NB4 (cell line): Measurements from ENCODE around the gene DNAJC13.

Source experiments
- DNase-seq: peaks from one replicate; pipeline ENCODE4 v3.0.0; 2010; ENCODE audit warnings: low read depth
- H3K4me3 ChIP-seq: one replicate; pipeline ENCODE4 v1.5.1; 2011; ENCODE audit warnings: mild to moderate bottlenecking, low read depth, low read length, moderate library complexity
- CTCF ChIP-seq: IDR thresholded peaks from one replicate; pipeline ENCODE4 v1.5.1; 2012; ENCODE audit warnings: low read depth, low read length
- MYC ChIP-seq: IDR thresholded peaks from 2 replicates; pipeline ENCODE4 v1.6.1; 2011; ENCODE audit warnings: low read depth, low read length
- POLR2A ChIP-seq: IDR thresholded peaks from 2 replicates; pipeline ENCODE4 v1.6.1; 2011; ENCODE audit warnings: mild to moderate bottlenecking; ENCODE audit not compliant: insufficient read length; ENCODE audit errors: extremely low read depth
- TF ChIP-seq, protein P1 (sequence below): IDR thresholded peaks from 2 replicates; pipeline ENCODE4 v1.6.1; 2011; ENCODE audit warnings: low read depth, low read length

Gene DNAJC13

GRCh38 chr3:132456136-132456535 lies 38.8 kb downstream of the DNAJC13 start:
- DNase-seq = no peak
- no peak overlapping the region for H3K4me3 ChIP-seq
- TF ChIP-seq CTCF (no peak), MYC (no peak), POLR2A (no peak)
- TF ChIP-seq, protein P1, sequence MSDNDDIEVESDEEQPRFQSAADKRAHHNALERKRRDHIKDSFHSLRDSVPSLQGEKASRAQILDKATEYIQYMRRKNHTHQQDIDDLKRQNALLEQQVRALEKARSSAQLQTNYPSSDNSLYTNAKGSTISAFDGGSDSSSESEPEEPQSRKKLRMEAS = no peak

GRCh38 chr3:132456571-132456970 lies 39.3 kb downstream of the DNAJC13 start:
- H3K4me3 ChIP-seq = no peak overlapping the region
- DNase-seq = no peak
- TF ChIP-seq CTCF (no peak), POLR2A (no peak), MYC (no peak)
- TF ChIP-seq, protein P1 = no peak

GRCh38 chr3:132457286-132457685 lies 40.0 kb downstream of the DNAJC13 start:
- TF ChIP-seq POLR2A (no peak), CTCF (no peak), MYC (no peak)
- TF ChIP-seq, protein P1 = no peak
- DNase-seq = no peak
- no peak overlapping the region for H3K4me3 ChIP-seq

GRCh38 chr3:132459551-132459950 lies 42.2 kb downstream of the DNAJC13 start:
- no peak overlapping the region for H3K4me3 ChIP-seq
- TF ChIP-seq CTCF (no peak), MYC (no peak), POLR2A (no peak)
- TF ChIP-seq, protein P1 = no peak
- DNase-seq = no peak

- no peak overlapping the region for H3K4me3 ChIP-seq
- TF ChIP-seq CTCF = no peak
- no peak for TF ChIP-seq MYC
- no peak for TF ChIP-seq POLR2A
- TF ChIP-seq, protein P1 = no peak
- DNase-seq = no peak
These were observed 44.2 kb downstream of the DNAJC13 start for GRCh38 chr3:132461544-132461943.

GRCh38 chr3:132464066-132464465 lies 46.8 kb downstream of the DNAJC13 start:
- H3K4me3 ChIP-seq = no peak overlapping the region
- TF ChIP-seq CTCF (no peak), POLR2A (no peak), MYC (no peak)
- TF ChIP-seq, protein P1 = no peak
- DNase-seq = no peak
